Smooth muscle cell (in vitro differentiated cells): Measurements from ENCODE around the gene SCG3. TPM values are rescaled to one million over a fixed set of nuclear protein-coding genes. Genes with fewer than 3 reads are reported as not detected.

Source experiments
- DNase-seq: peaks from one replicate; lab custom pipeline; 2025; ENCODE audit not compliant: unreplicated experiment; lab: John Stamatoyannopoulos, UW
- H2AFZ ChIP-seq: fragments of 200-600 bp; sonication (generic); 2 replicates; pipeline ENCODE4 v1.6.0; 2016; ENCODE audit warnings: antibody characterized with exemption, low read depth, mild to moderate bottlenecking
- H3F3A ChIP-seq: fragments of 200-600 bp; sonication (generic); 2 replicates; pipeline ENCODE4 v1.6.0; 2017; ENCODE audit warnings: antibody characterized with exemption, low read depth
- H3K27ac ChIP-seq: fragments of 200-600 bp; sonication (generic); 2 replicates; pipeline ENCODE4 v1.5.1; 2016; ENCODE audit warnings: low read depth, mild to moderate bottlenecking
- H3K27me3 ChIP-seq: fragments of 200-600 bp; sonication (generic); 2 replicates; pipeline ENCODE4 v1.6.1; 2016; ENCODE audit warnings: low read depth, mild to moderate bottlenecking
- H3K36me3 ChIP-seq: fragments of 200-600 bp; sonication (generic); 2 replicates; pipeline ENCODE4 v1.5.1; 2016; ENCODE audit warnings: low read depth
- H3K4me1 ChIP-seq: fragments of 200-600 bp; sonication (generic); 2 replicates; pipeline ENCODE4 v1.5.1; 2016; ENCODE audit warnings: low read depth
- H3K4me2 ChIP-seq: fragments of 200-600 bp; sonication (generic); 2 replicates; pipeline ENCODE4 v1.6.0; 2016; ENCODE audit warnings: mild to moderate bottlenecking
- H3K4me3 ChIP-seq: fragments of 200-600 bp; sonication (generic); 2 replicates; pipeline ENCODE4 v1.5.1; 2016; ENCODE audit warnings: mild to moderate bottlenecking
- H3K79me2 ChIP-seq: fragments of 200-600 bp; sonication (generic); 2 replicates; pipeline ENCODE4 v1.6.0; 2016; ENCODE audit warnings: low read depth, mild to moderate bottlenecking
- H3K9ac ChIP-seq: fragments of 200-600 bp; sonication (generic); 2 replicates; pipeline ENCODE4 v1.6.0; 2016; ENCODE audit warnings: low read depth
- H3K9me3 ChIP-seq: fragments of 200-600 bp; sonication (generic); replicated peaks from 2 replicates; pipeline ENCODE4 v1.5.1; 2016; ENCODE audit warnings: low read depth
- H4K20me1 ChIP-seq: fragments of 200-600 bp; sonication (generic); 2 replicates; pipeline ENCODE4 v1.6.0; 2016; ENCODE audit warnings: low read depth
- WGBS: methylation state at CpG from one replicate; pipeline ENCODE4 v1.1.7; 2016; ENCODE audit warnings: low lambda C conversion rate; 5-methylcytosine and 5-hydroxymethylcytosine counted together
- polyA plus RNA-seq: library from polyadenylated mRNA; unstranded; fragments of >200 nt; fragmentation: Nextera tagmentation; extraction: Ambion mirVana; gene quantifications from 2 replicates; pipeline ENCODE4 v1.2.1, GENCODE V29; 2016
- total RNA-seq: library from RNA; depleted of rRNA; stranded (reverse); fragments of >200 nt; gene quantifications from 2 replicates; pipeline ENCODE4 v1.2.3, GENCODE V29; 2014
- TF ChIP-seq, protein P1 (sequence below): fragments of 200-600 bp; sonication (generic); IDR thresholded peaks from 2 replicates; pipeline ENCODE4 v1.5.1; 2017; ENCODE audit warnings: borderline replicate concordance, mild to moderate bottlenecking, antibody characterized with exemption; ENCODE audit not compliant: insufficient read depth, poor library complexity, severe bottlenecking

The SCG3 gene
- total and polyA plus RNA-seq, 2 experiments from 2014 or later = not detected

DNA sequence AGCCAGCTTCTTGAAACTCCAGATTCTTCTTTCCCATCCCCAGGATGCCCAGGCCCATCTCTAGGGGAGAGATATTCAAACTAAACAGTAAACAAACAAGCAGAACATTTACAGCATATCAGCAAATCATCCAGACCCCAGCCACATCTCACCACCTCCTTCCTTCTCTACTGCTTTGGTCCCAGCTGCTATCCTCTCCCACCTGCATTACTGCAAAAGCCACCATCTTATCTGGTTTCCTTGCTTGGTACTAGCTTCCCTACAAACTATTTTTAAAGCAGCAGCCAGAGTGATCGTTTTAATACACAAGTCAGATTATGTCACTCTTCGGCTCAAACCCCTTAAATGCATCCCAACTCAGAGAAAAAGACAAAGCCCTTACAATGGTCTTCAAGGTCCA lies 51.3 kb downstream of the SCG3 start:
- WGBS = 96% methylated on average over 2 of the region's 2 CpGs

DNA sequence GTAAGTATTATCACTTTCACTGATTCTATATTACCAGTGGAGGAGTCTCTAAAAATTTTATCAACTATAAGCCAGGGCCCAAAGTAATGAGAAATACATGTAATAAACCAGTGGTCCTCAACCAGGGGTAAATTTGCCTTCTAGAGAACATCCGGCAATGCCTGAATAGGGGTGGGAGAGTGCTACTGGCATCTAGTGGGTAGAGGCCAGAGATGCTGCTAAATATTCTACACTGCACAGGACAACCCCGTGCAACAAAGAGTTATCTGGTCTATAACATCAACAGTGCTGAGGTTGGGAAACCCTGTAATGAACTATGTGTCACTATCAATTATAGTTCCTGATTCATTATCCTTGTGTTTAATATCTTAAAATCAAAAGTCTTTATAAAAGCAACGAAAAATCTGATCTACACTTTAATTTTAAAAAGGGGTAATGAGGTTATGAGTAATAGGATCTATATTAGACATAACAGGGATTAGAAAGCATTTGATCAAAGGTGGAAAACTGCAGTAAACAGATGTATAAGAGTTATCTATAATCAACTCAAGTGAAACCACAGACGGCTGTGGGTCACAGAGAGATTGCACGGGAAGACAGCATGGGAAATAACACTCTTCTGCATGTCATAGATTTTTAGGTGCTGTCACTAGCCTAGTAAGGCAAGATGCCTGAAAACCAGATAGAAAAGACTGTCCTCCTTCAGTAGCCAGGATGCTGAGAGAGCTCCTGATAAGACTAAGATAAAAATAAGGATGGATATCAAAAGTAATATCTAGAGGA lies 54.1 kb downstream of the SCG3 start:
- no peaks in the 10 kb centered on the region for H3K4me1 ChIP-seq
- peaks cover 18% of the 10 kb centered on the region for H3F3A ChIP-seq
- TF ChIP-seq, protein P1, sequence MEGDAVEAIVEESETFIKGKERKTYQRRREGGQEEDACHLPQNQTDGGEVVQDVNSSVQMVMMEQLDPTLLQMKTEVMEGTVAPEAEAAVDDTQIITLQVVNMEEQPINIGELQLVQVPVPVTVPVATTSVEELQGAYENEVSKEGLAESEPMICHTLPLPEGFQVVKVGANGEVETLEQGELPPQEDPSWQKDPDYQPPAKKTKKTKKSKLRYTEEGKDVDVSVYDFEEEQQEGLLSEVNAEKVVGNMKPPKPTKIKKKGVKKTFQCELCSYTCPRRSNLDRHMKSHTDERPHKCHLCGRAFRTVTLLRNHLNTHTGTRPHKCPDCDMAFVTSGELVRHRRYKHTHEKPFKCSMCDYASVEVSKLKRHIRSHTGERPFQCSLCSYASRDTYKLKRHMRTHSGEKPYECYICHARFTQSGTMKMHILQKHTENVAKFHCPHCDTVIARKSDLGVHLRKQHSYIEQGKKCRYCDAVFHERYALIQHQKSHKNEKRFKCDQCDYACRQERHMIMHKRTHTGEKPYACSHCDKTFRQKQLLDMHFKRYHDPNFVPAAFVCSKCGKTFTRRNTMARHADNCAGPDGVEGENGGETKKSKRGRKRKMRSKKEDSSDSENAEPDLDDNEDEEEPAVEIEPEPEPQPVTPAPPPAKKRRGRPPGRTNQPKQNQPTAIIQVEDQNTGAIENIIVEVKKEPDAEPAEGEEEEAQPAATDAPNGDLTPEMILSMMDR = no peak
- WGBS = 61% methylated on average over 5 of the region's 5 CpGs
- H3K27ac ChIP-seq = no peak overlapping the region
- no peak overlapping the region for H3K4me2 ChIP-seq
- no peaks in the 10 kb centered on the region for H3K79me2 ChIP-seq
- DNase-seq = no peak
- no peak overlapping the region for H3K9ac ChIP-seq
- H3K27me3 ChIP-seq = no peaks in the 10 kb centered on the region
- H2AFZ ChIP-seq = no peak overlapping the region
- H4K20me1 ChIP-seq = no peaks in the 10 kb centered on the region
- no peaks in the 10 kb centered on the region for H3K9me3 ChIP-seq
- H3K36me3 ChIP-seq = no peaks in the 10 kb centered on the region
- no peak overlapping the region for H3K4me3 ChIP-seq

More for the DNA sequence above, 51.3 kb downstream of the SCG3 start:
- no peak for DNase-seq
- H4K20me1 ChIP-seq = no peaks in the 10 kb centered on the region
- no peak overlapping the region for H3K27ac ChIP-seq
- no peak overlapping the region for H3K9ac ChIP-seq
- no peak overlapping the region for H2AFZ ChIP-seq
- H3K4me1 ChIP-seq = no peaks in the 10 kb centered on the region
- no peaks in the 10 kb centered on the region for H3K27me3 ChIP-seq
- H3K9me3 ChIP-seq = no peaks in the 10 kb centered on the region
- no peak overlapping the region for H3K4me2 ChIP-seq
- no peaks in the 10 kb centered on the region for H3K79me2 ChIP-seq
- H3F3A ChIP-seq = peaks cover 17% of the 10 kb centered on the region
- no peaks in the 10 kb centered on the region for H3K36me3 ChIP-seq
- no peak overlapping the region for H3K4me3 ChIP-seq
- TF ChIP-seq, protein P1 = no peak

DNA sequence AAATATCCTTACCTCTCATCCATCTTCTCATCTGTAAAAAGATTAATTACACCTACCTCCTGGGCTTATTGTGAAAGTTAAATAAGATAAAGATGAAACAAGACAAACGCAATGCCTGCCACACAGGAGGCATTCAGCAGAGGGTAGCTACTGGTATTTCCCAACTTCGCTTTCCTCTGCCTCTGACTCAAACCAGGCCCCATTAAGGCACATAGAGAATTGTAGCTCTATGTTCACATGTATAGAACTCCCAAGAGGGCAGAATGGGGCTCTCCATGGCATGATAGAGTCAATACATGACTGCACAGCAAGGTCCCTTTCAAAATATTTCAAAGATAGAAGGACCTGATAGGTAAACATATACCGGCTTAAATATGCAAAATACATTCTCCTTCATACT lies 54.8 kb downstream of the SCG3 start:
- no peaks in the 10 kb centered on the region for H3K4me1 ChIP-seq
- WGBS = 70% methylated on average over 3 of the region's 3 CpGs
- H4K20me1 ChIP-seq = no peaks in the 10 kb centered on the region
- no peak for DNase-seq
- H3K36me3 ChIP-seq = no peaks in the 10 kb centered on the region
- H2AFZ ChIP-seq = no peak overlapping the region
- H3F3A ChIP-seq = peaks cover 16% of the 10 kb centered on the region
- TF ChIP-seq, protein P1 = no peak
- no peaks in the 10 kb centered on the region for H3K27me3 ChIP-seq
- H3K79me2 ChIP-seq = no peaks in the 10 kb centered on the region
- peak overlapping the region; percentile 92 for H3K4me2 ChIP-seq
- no peak overlapping the region for H3K4me3 ChIP-seq
- no peaks in the 10 kb centered on the region for H3K9me3 ChIP-seq
- H3K9ac ChIP-seq = no peak overlapping the region
- no peak overlapping the region for H3K27ac ChIP-seq
